Prostate gland (tissue), 2 donors: Measurements from ENCODE around the gene P4HTM.

Source experiments
- CTCF ChIP-seq, 4 experiments: fragments of 200-600 bp in 2 of 4; fragments of 450-650 bp in 2 of 4; sonication (generic) in 2 of 4; IDR thresholded peaks; 1 replicate in 3 of 4; 2 replicates in 1 of 4; pipeline ENCODE4 v1.5.1; 2016 to 2019; ENCODE audit warnings: antibody characterized with exemption in 4 of 4, mild to moderate bottlenecking in 2 of 4, moderate library complexity in 2 of 4
- POLR2A ChIP-seq: fragments of 450-650 bp; IDR thresholded peaks from one replicate; pipeline ENCODE4 v1.6.1; 2016; ENCODE audit warnings: antibody characterized with exemption, mild to moderate bottlenecking
- POLR2AphosphoS5 ChIP-seq: sonication (generic); formaldehyde crosslinking; IDR thresholded peaks from one replicate; pipeline ENCODE4 v1.6.1; 2017; ENCODE audit warnings: antibody characterized with exemption

DNA sequence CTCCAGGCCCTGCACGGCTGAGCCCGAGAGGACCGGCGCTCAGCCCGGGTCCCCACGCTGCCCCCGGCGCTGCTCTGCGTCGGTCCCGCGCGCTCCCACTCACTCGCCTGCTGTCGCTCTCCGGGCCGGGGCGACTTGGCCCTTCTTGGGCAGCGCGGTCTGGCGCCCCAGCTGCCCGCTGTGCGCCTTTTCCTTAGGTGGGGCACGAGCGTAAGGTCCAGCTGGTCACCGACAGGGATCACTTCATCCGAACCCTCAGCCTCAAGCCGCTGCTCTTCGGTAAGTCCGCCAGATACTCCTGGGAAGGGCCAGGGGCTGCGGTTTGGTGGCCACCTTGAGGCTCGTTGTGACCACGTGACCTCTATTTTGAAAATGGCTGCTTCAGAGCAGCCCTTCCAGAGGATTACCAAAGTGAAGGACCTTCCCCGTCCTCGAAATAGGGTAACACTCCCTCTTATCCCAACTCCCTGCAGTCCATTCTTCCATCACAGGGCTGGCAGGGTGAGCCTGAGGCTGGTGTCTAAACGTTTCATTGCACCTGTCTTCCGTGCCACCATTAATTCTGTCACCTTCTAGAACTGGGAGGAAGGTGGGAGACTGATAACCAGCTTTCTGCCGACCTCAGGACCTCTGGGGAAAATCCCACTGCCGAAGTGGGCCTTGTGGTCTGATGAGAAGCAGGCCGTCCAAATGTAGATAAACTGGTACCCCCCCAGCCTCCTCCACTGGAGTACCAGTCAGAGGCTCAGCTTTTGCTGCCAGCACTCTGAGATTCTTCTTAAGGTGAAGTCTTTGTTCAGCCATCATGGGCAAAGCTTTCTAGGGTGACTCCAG, 812 bp downstream of the P4HTM start:
- no peak for TF ChIP-seq CTCF (IDR thresholded peaks at IDR 0.05)
- no peak for TF ChIP-seq POLR2A
- TF ChIP-seq POLR2AphosphoS5, result peak; percentile 6
